Parathyroid adenoma (tissue), 2 donors: Measurements from ENCODE around the gene CCL4.
"Not testable (repeated sequence)": the region's sequence is repeated elsewhere in the genome, so short reads cannot be mapped to it uniquely, and the experiment has no call there.

Experiments
- H2AFZ ChIP-seq: fragments of 300-600 bp; sonication (generic); one replicate; pipeline ENCODE4 v1.7.0; 2017; ENCODE audit warnings: antibody characterized with exemption, mild to moderate bottlenecking
- H3K27ac ChIP-seq: fragments of 300-600 bp; sonication (generic); one replicate; pipeline ENCODE4 v1.7.0; 2017
- H3K27me3 ChIP-seq: fragments of 300-600 bp; sonication (generic); one replicate; pipeline ENCODE4 v1.7.0; 2017; ENCODE audit warnings: low read length; ENCODE audit not compliant: control insufficient read depth, insufficient read depth
- H3K36me3 ChIP-seq: fragments of 300-600 bp; sonication (generic); one replicate; pipeline ENCODE4 v1.7.0; 2017; ENCODE audit warnings: low read length; ENCODE audit not compliant: control insufficient read depth, insufficient read depth
- H3K4me1 ChIP-seq: fragments of 300-600 bp; sonication (generic); one replicate; pipeline ENCODE4 v1.7.0; 2017; ENCODE audit warnings: control low read depth
- H3K4me2 ChIP-seq: fragments of 300-600 bp; sonication (generic); one replicate; pipeline ENCODE4 v1.7.0; 2017; ENCODE audit warnings: low read length
- H3K4me3 ChIP-seq: fragments of 300-600 bp; sonication (generic); one replicate; pipeline ENCODE4 v1.7.0; 2017; ENCODE audit warnings: low read depth, low read length
- H3K79me2 ChIP-seq: fragments of 300-600 bp; sonication (generic); one replicate; pipeline ENCODE4 v1.7.0; 2017; ENCODE audit warnings: control low read depth
- H3K9ac ChIP-seq: fragments of 300-600 bp; sonication (generic); one replicate; pipeline ENCODE4 v1.7.0; 2017; ENCODE audit warnings: mild to moderate bottlenecking
- H3K9me3 ChIP-seq: fragments of 300-600 bp; sonication (generic); one replicate; pipeline ENCODE4 v1.7.0; 2017; ENCODE audit warnings: low read length; ENCODE audit not compliant: control insufficient read depth
- CTCF ChIP-seq: fragments of 300-600 bp; sonication (generic); IDR thresholded peaks from one replicate; pipeline ENCODE4 v1.7.0; 2017; ENCODE audit warnings: antibody characterized with exemption, mild to moderate bottlenecking
- donor health status: primary hyperparathyroidism.

The CCL4 gene

DNA sequence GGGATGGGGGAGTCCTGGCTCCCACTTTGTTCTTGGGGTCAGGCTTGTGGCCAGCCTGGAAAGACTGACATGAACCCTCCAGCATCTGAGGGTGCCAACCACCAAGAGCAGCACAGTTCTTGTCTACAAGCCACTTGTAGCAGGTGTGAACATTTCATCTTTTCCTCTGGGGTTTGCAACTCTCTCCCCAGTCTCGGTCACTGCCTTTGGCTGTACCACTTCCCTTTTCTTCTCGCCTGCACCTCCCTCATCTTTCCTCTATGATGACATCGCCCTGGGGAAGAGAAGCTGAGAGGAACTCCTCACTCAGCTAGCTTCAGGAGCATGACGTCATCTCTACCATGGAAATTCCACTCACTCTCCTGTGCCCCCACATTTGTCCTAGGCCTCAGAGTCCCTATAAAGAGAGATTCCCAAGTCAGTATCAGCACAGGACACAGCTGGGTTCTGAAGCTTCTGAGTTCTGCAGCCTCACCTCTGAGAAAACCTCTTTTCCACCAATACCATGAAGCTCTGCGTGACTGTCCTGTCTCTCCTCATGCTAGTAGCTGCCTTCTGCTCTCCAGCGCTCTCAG, at the start of gene CCL4:
Gene CCL4 (plus strand): TSS at position 427 of the 575 bp plus-strand sequence. CDS start 79 bp downstream, at position 506.
- H3K4me1 ChIP-seq, H3K36me3 ChIP-seq: not testable (repeated sequence)

GRCh38 chr17:36055171-36055570, 48.5 kb upstream of the CCL4 start:
- TF ChIP-seq CTCF = no peak
- H3K27me3 ChIP-seq = no peaks in the 10 kb centered on the region
- H3K9me3 ChIP-seq = no peaks in the 10 kb centered on the region
- H3K4me3 ChIP-seq = no peak overlapping the region
- no peak overlapping the region for H3K4me2 ChIP-seq
- H3K4me1 ChIP-seq = no peaks in the 10 kb centered on the region
- no peaks in the 10 kb centered on the region for H3K79me2 ChIP-seq
- H3K36me3 ChIP-seq = no peaks in the 10 kb centered on the region
- H3K9ac ChIP-seq = no peak overlapping the region
- H2AFZ ChIP-seq = no peak overlapping the region
- H3K27ac ChIP-seq = no peak overlapping the region

More for the DNA sequence above, at the start of gene CCL4:
- not testable (repeated sequence) for H2AFZ ChIP-seq, H3K4me3 ChIP-seq, H3K4me2 ChIP-seq, H3K9me3 ChIP-seq, H3K9ac ChIP-seq, H3K27me3 ChIP-seq, H3K79me2 ChIP-seq, H3K27ac ChIP-seq

- H2AFZ ChIP-seq = no peak overlapping the region
- H3K9me3 ChIP-seq = no peaks in the 10 kb centered on the region
- H3K27ac ChIP-seq = no peak overlapping the region
- H3K27me3 ChIP-seq = no peaks in the 10 kb centered on the region
- H3K4me3 ChIP-seq = no peak overlapping the region
- H3K79me2 ChIP-seq = no peaks in the 10 kb centered on the region
- no peak for TF ChIP-seq CTCF
- no peaks in the 10 kb centered on the region for H3K36me3 ChIP-seq
- no peaks in the 10 kb centered on the region for H3K4me1 ChIP-seq
- H3K4me2 ChIP-seq = no peak overlapping the region
- H3K9ac ChIP-seq = no peak overlapping the region
These were observed 47.6 kb upstream of the CCL4 start for GRCh38 chr17:36055921-36056520.

DNA sequence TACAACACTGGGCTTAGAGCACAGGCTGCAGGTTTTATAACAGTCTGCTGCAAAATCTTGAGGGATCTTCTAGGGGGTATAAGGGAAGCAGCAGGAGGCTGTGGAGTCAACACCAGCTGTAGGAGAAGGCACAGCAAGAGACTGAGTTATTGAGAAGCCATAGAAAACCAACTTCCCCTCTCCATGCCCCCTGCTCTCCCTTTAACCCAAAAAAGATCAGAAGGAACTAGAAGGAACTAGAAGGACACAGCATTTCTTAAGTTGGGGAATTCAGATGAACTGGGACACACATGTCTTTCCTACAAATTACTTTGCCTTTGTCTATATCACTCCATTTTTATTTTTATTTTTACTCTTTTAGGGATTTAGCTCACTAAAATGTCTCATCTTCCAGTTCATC, 45.7 kb upstream of the CCL4 start:
- H3K79me2 ChIP-seq = no peaks in the 10 kb centered on the region
- H3K27me3 ChIP-seq = no peaks in the 10 kb centered on the region
- H3K9ac ChIP-seq = no peak overlapping the region
- no peak overlapping the region for H3K4me2 ChIP-seq
- H2AFZ ChIP-seq = no peak overlapping the region
- H3K9me3 ChIP-seq = no peaks in the 10 kb centered on the region
- no peak overlapping the region for H3K27ac ChIP-seq
- H3K4me1 ChIP-seq = no peaks in the 10 kb centered on the region
- TF ChIP-seq CTCF = no peak
- no peak overlapping the region for H3K4me3 ChIP-seq
- no peaks in the 10 kb centered on the region for H3K36me3 ChIP-seq

- Histone ChIP-seq H3K4me2 (no peak overlapping the region), H3K27me3 (no peaks in the 10 kb centered on the region), H3K4me3 (no peak overlapping the region), H2AFZ (no peak overlapping the region), H3K9ac (no peak overlapping the region), H3K4me1 (no peaks in the 10 kb centered on the region), H3K9me3 (no peaks in the 10 kb centered on the region), H3K27ac (no peak overlapping the region), H3K79me2 (no peaks in the 10 kb centered on the region), H3K36me3 (no peaks in the 10 kb centered on the region)
- no peak for TF ChIP-seq CTCF
These were observed 44.2 kb upstream of the CCL4 start for GRCh38 chr17:36059406-36059805.
